ENCODE measurements around the gene TSPAN4. TPM values are rescaled to one million over a fixed set of nuclear protein-coding genes. Genes with fewer than 3 reads are reported as not detected.

Gene TSPAN4
- total RNA-seq, 1 donor from 2014 or later, result 77.9 TPM

GRCh38 chr11:810040-810567, 32.5 kb upstream of the TSPAN4 start:
- no peak for TF ChIP-seq CTCF (IDR thresholded peaks at IDR 0.05; ENCODE audit: insufficient read depth, low read length, poor library complexity, severe bottlenecking)
- peaks cover 8% of the 10 kb centered on the region for H3K36me3 ChIP-seq (ENCODE audit: control insufficient read depth, insufficient read depth, low read length)
- no peaks in the 10 kb centered on the region for H3K27me3 ChIP-seq (ENCODE audit: control insufficient read depth, insufficient read depth, low read length)
- H3K4me3 ChIP-seq (ENCODE audit: low read depth, low read length), result peak overlapping the region; percentile 98
- no peak for DNase-seq (ENCODE audit: low read depth)

GRCh38 chr11:811446-812245, 31.0 kb upstream of the TSPAN4 start:
- peak; percentile 15 for TF ChIP-seq CTCF (IDR thresholded peaks at IDR 0.05; ENCODE audit: insufficient read depth, low read length, poor library complexity, severe bottlenecking)
- H3K4me3 ChIP-seq (ENCODE audit: low read depth, low read length), result no peak overlapping the region
- peaks cover 8% of the 10 kb centered on the region for H3K36me3 ChIP-seq (ENCODE audit: control insufficient read depth, insufficient read depth, low read length)
- no peak for DNase-seq (ENCODE audit: low read depth)
- no peaks in the 10 kb centered on the region for H3K27me3 ChIP-seq (ENCODE audit: control insufficient read depth, insufficient read depth, low read length)

GRCh38 chr11:812390-812789, 30.3 kb upstream of the TSPAN4 start:
- H3K27me3 ChIP-seq (ENCODE audit: control insufficient read depth, insufficient read depth, low read length), result no peaks in the 10 kb centered on the region
- TF ChIP-seq CTCF (IDR thresholded peaks at IDR 0.05; ENCODE audit: insufficient read depth, low read length, poor library complexity, severe bottlenecking), result no peak
- H3K4me3 ChIP-seq (ENCODE audit: low read depth, low read length), result no peak overlapping the region
- peaks cover 8% of the 10 kb centered on the region for H3K36me3 ChIP-seq (ENCODE audit: control insufficient read depth, insufficient read depth, low read length)
- no peak for DNase-seq (ENCODE audit: low read depth)

- no peaks in the 10 kb centered on the region for H3K27me3 ChIP-seq (ENCODE audit: control insufficient read depth, insufficient read depth, low read length)
- H3K36me3 ChIP-seq (ENCODE audit: control insufficient read depth, insufficient read depth, low read length), result peaks cover 8% of the 10 kb centered on the region
- no peak overlapping the region for H3K4me3 ChIP-seq (ENCODE audit: low read depth, low read length)
- TF ChIP-seq CTCF (IDR thresholded peaks at IDR 0.05; ENCODE audit: insufficient read depth, low read length, poor library complexity, severe bottlenecking), result no peak
- no peak for DNase-seq (ENCODE audit: low read depth)
Observed at GRCh38 chr11:813072-813455, 29.6 kb upstream of the TSPAN4 start.

GRCh38 chr11:813456-814096, 29.1 kb upstream of the TSPAN4 start:
- H3K4me3 ChIP-seq (ENCODE audit: low read depth, low read length), result no peak overlapping the region
- DNase-seq (ENCODE audit: low read depth), result no peak
- no peak for TF ChIP-seq CTCF (IDR thresholded peaks at IDR 0.05; ENCODE audit: insufficient read depth, low read length, poor library complexity, severe bottlenecking)
- H3K27me3 ChIP-seq (ENCODE audit: control insufficient read depth, insufficient read depth, low read length), result no peaks in the 10 kb centered on the region
- peaks cover 8% of the 10 kb centered on the region for H3K36me3 ChIP-seq (ENCODE audit: control insufficient read depth, insufficient read depth, low read length)
